Fibroblast of pulmonary artery (primary cell): ENCODE measurements around the gene NBPF26.
A peak's percentile ranks its signal among the peaks of the same experiment; 100 is the strongest.
"Not testable (repeated sequence)": the region's sequence is repeated elsewhere in the genome, so short reads cannot be mapped to it uniquely, and the experiment has no call there.

Source experiments
- DNase-seq: peaks from one replicate; pipeline ENCODE4 v3.0.0-alpha.2; 2010; ENCODE audit warnings: low read depth
- H3K4me3 ChIP-seq: replicated peaks from 2 replicates; pipeline ENCODE4 v1.5.1; 2011; ENCODE audit warnings: low read depth, mild to moderate bottlenecking, control low read depth, low read length, moderate library complexity

The NBPF26 gene

GRCh38 chr1:120844945-120845330 is 121.2 kb downstream of the NBPF26 start:
- H3K4me3 ChIP-seq = peak overlapping the region; percentile 39
- DNase-seq = not testable (repeated sequence)

DNA sequence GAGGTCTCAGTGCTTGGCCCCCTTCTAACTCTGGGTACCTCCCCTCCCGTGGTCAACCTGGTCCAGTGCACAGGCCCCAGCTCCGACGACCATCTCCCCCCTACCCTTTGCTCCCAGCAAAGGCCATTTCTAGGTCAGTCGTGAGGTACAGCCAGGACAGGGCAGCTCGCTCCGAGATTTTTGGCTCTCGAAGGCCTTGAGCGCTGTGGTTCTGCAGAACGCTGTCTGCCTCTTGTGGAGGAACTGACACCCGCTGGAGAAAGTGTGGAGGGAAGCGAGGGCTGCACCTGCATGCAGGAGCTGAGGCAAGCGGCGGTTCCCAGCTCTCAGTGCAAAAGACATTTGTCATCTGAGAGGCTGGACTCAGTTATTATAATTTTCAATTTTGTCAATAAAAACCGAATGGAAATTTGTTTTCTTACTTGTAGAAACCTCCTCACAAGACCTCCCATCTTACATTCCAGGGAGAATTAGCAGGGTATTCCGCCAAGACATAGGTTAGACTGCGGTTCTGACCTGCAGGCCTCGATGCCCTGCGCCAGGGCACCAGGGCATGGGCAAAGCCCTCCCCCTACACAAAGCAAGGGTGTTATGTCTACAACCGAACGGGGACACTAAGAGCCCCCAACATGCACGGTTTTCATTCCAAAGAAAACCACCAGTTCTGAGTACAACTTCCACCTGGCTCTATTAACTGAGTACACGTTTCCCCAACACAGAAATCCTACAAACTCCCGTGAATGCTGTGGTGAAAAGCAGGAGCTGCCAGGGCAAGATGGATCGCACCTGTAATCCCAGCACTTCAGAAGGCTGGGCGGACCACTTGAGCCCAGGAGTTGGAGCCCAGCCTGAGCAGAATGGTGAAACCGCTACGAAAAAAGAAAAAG is 125.9 kb downstream of the NBPF26 start:
- H3K4me3 ChIP-seq, DNase-seq: not testable (repeated sequence)

- peak; percentile 59 for DNase-seq
- peak overlapping the region; percentile 25 for H3K4me3 ChIP-seq
Measured at GRCh38 chr1:120850287-120850536, 126.5 kb downstream of the NBPF26 start.

GRCh38 chr1:120850537-120851421 is 127.0 kb downstream of the NBPF26 start:
- peak; percentile 94 for DNase-seq
- peak overlapping the region; percentile 35 for H3K4me3 ChIP-seq

DNA sequence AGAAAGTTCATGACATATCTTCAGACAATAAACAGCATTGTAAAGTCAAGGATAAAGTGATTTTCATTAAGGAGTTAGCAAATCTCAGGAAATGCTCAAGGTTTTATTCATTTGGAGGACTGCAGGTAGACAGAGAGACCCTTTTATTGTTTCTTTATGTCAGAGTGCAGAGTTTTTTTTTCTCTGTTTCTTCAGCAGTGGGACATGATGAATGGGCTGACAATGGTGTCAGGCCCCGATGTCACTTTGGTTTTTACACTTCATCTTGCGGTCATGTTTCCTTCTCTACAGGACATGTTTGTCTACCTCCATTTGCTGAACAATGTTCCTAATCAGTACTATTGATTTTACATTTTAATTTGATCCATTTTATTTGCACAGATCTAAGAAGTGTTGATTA is 134.4 kb downstream of the NBPF26 start:
- H3K4me3 ChIP-seq, DNase-seq: not testable (repeated sequence)

- H3K4me3 ChIP-seq = not testable (repeated sequence)
- DNase-seq = peak; percentile 17
Measured at GRCh38 chr1:120859615-120860234, 136.0 kb downstream of the NBPF26 start.

- DNase-seq, H3K4me3 ChIP-seq: not testable (repeated sequence)
Measured at GRCh38 chr1:120878206-120878605, 154.5 kb downstream of the NBPF26 start.

DNA sequence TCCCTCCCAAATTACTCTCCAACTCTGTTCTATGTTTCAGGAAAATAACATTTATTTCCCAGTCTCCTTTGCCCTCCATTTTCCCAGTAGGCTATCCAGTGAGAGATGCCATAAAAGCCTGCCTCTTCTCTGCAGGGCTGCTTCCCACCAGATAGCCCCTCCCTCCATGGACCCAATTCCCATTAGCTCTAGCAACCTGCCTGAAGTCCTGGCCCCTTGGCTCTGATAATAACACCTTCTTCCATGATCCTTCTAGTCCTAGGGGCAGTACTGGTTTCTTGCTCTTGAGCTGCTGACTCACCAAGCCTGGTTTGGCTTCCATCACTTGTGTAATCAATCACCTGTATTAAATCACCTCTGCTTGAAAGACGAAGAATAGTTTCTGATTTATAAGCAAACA is 156.3 kb downstream of the NBPF26 start:
- H3K4me3 ChIP-seq = not testable (repeated sequence)

GRCh38 chr1:120881934-120882333 is 158.2 kb downstream of the NBPF26 start:
- DNase-seq, H3K4me3 ChIP-seq: not testable (repeated sequence)

More for the DNA sequence above, 156.3 kb downstream of the NBPF26 start:
- DNase-seq = not testable (repeated sequence)
